NK-92 (cell line): ENCODE results near the gene HDLBP.

Experiments
- DNase-seq: peaks from one replicate; lab custom pipeline; 2025; ENCODE audit not compliant: unreplicated experiment; lab: John Stamatoyannopoulos, UW

Gene HDLBP

GRCh38 chr2:241229563-241230401 is 85.7 kb downstream of the HDLBP start:
- no peak for DNase-seq

GRCh38 chr2:241228860-241229516 is 86.5 kb downstream of the HDLBP start:
- DNase-seq = no peak

GRCh38 chr2:241228081-241228859 is 87.2 kb downstream of the HDLBP start:
- no peak for DNase-seq

GRCh38 chr2:241227594-241227993 is 87.9 kb downstream of the HDLBP start:
- no peak for DNase-seq

GRCh38 chr2:241226723-241227572 is 88.5 kb downstream of the HDLBP start:
- no peak for DNase-seq

- DNase-seq = no peak
Measured at GRCh38 chr2:241225983-241226382, 89.5 kb downstream of the HDLBP start.

- no peak for DNase-seq
Measured at GRCh38 chr2:241225545-241225944, 89.9 kb downstream of the HDLBP start.

- DNase-seq = no peak
Measured at GRCh38 chr2:241224851-241225438, 90.5 kb downstream of the HDLBP start.

- no peak for DNase-seq
Measured at GRCh38 chr2:241224018-241224850, 91.2 kb downstream of the HDLBP start.

- no peak for DNase-seq
Measured at GRCh38 chr2:241223211-241224017, 92.1 kb downstream of the HDLBP start.

- no peak for DNase-seq
Measured at GRCh38 chr2:241219856-241220356, 95.6 kb downstream of the HDLBP start.

GRCh38 chr2:241219030-241219382 is 96.5 kb downstream of the HDLBP start:
- no peak for DNase-seq

- DNase-seq = no peak
Measured at GRCh38 chr2:241218131-241219029, 97.1 kb downstream of the HDLBP start.

- DNase-seq = no peak
Measured at GRCh38 chr2:241217320-241218031, 98.0 kb downstream of the HDLBP start.

GRCh38 chr2:241216211-241216761 is 99.2 kb downstream of the HDLBP start:
- DNase-seq = no peak

GRCh38 chr2:241215421-241215820 is 100.1 kb downstream of the HDLBP start:
- DNase-seq = no peak

GRCh38 chr2:241214766-241215165 is 100.7 kb downstream of the HDLBP start:
- DNase-seq = no peak
